Measurements from ENCODE around the gene HAGH.

Gene HAGH

DNA sequence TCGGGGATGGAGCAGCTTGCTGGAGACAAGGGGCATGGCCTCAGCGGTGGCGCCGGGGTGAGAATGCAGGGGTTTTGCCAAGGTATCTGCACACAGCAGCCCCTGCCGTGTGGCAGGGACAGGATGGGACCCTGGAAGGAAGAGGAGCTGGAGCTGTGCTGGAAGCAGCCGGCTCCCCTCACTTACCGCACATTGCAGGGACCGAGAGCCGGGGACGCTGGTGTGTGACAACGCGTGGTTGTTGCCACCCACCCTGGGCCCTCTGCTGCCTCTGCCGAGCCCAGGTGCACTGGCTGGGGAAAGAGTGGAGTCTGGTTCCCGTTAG, 40.8 kb downstream of the HAGH start:
- no peak for DNase-seq

DNA sequence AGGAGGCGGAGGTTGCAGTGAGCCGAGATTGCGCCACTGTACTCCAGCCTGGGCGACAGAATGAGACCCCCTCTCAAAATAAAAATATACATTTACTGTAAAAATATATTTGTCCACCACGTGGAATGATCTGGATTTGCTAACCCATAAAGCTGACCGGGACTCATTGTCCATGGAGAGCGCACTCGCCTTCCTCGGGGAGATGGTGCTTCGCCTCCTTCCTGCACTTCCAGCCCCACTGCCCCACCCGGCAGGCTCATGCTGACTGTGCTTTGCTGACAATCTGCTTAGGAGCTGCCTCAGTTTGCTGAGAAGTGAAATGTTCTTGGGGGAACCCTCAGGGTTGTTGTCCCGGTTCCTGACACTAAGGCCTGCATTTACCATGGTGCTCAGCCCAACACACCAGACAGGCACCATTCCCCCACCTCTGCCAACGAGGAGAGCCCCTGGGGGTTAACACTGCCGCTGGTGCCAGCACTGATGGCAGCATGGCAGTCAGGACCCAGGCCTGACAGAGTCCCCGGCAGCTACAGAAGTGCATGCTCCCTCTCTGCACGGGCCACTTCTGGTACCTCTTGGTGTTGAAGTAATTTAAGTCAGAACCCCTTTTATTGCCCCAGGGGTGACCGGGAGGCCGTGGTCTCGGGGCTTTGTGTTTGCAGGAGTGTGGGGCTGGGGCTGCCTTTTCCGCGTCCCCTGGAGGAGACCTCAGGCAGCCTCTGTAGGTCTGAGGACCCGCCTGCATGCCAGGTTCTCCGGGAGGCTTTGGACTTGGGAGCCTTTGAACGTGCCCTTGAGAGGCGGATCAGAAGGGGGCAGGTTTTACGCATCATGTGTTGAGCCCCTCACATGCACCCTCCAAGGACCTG, 41.4 kb downstream of the HAGH start:
- DNase-seq: no peak

DNA sequence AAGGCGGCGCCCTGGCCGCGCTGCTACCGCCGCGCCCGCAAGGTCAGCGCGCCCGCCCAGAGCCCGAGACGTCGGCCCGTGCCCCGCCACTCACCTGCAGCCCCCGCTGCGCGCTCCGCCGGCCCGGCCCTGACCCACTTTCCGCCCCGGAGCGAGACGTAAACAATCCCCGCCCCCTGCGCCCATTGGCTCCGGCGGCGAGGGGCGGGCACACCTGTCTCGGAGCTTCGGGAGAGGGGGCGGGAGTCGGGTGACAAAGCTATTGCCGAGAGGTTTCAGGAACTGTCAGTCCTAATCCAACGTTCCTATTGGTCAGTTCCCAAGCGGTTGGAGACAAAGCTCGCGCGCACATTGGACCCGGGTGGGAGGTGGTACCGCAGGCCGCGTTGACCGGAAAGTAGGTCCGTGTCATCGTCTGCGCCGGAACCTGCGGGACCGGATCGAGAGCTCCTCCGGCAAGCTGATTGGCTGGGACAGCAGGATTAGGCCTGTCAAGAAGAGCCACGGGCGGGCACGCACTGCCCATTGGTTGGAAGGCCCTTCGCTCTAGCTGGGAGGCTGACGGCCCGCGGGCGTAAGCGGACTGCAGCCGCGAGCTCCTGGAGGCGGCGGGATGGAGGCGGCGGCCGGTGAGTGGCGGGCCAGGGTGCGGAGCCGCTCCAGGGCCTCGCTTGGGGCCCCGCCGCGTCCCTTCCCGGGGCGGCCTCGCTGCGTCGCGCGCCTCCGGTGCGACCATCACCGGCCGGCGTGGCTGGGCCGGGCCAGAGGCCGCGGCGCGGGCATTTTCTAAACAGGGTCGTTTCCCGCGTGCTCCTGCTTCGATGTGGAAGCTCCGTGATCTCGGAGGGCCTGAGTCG, 44.0 kb downstream of the HAGH start, which contains the start of the genes NUBP2 and SPSB3:
NUBP2 (plus strand) TSS at position 553 of the 857 bp plus-strand sequence; CDS start at position 614, 61 bp downstream.
SPSB3 (minus strand) TSS at position 164 of the 857 bp plus-strand sequence. CDS start 1,088 bp downstream, outside the sequence.
- peak; percentile 100 for DNase-seq

GRCh38 chr16:1781758-1782407, 44.7 kb downstream of the HAGH start:
- peak; percentile 30 for DNase-seq

GRCh38 chr16:1781254-1781653, 45.4 kb downstream of the HAGH start:
- DNase-seq: no peak

DNA sequence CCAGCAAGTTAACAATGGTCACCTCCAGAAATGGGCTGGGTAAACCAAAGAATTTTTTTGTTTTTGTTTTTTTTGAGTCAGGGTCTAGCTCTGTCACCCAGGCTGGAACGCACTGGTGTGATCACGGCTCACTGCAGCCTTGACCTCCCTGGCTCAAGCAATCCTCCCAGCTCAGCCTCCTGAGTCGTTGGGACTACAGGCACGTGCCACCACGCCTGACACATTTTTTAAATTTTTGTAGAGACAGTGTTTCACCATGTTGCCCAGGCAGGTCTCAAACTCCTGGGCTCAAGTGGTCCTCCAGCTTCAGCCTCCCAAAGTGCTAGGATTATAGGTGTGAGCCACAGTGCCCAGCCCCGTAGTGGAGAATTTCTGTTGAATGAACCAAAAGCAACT, 46.0 kb downstream of the HAGH start:
- DNase-seq: no peak

DNA sequence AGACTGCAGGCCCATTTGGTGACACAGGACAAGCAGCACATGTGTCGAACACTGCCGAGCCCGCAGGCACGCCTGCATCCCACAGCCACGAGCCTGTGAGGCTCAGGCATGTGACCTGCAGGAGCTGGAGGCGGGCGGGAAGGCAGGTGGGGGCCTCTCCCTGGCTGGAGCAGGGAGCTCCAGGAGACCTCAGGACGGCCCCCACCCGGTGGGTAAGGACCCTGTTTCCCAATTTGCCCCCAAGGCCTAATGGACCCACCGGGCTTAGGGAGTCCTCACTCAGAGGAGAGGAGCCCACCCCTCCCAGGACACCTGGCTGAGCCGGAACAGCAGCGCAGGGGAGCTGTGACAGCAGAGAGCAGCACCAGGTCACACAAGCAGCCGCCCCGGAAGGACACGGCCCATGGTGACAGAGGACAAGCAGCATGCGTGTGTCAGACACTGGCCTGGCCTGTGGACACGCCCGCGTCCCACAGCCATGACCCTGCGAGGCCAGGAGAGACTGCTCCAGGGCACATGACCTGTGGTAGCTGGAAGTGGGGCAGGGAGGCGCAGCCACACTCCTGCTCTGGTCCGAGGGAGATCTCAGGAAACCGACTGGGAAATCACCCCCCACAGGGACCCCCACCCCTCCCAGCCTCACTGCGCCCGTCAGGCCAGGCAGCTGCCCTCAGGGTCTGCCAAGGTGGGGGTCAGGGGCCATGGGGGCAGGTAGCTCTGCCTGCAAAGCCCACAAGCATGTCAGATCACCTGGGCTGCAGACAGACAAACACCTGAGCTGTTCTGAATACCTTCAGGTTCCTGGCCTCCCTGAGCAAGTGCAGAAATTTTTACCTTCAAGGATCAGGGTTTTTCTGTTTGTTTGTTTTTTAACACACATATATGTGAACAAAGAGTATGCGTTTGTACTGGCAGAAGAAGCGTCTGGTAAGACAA, 46.6 kb downstream of the HAGH start:
- no peak for DNase-seq

- DNase-seq: no peak
Measured at GRCh38 chr16:1779234-1779701, 47.4 kb downstream of the HAGH start.

DNA sequence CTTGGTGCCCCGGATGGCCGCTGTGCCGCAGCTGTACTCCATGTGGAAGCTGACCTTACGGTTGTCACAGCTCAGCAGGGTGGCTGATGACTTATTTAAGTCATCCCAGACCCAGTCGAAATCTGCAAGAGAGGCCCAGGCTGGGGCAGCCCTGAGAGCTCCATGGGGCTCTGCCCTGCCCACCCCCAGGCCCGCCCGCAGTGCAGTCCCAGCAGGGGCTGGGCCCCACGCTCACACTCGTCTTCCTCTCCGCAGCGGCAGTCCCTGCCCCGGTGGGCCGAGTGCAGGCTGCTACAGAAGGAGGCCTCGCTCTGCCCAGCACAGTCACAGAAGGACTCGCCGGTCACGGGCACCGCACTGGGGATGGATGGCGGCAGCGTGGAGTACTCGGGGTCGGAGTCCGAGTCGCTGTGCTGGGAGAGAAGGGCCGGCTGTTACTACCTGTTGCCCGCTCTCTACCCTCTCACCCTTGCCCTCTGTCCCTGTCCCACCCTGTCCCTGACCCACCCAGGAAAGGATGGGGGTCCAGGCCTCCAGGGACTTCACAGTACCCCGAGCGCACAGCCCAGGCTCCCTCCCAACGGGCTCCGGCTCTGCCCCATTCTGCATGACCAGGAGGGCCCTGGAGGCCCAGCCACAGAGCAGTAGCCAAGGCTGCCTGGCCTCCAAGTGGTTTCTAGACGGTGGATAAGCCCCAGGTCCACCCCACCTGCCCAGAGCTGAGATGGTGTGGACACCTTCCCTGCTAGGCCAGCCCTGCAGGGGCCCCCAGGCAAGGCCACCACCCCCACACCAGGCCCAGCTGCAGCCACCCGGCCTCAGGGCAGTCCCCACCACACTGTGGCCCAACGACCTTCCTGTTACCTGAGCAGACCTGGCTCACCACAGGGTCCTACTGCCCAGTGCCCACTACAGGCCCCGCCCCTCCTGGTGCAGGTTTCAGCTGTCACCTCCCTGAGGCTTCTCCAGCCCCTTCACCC, 48.1 kb downstream of the HAGH start:
- DNase-seq: no peak

- DNase-seq: no peak
Measured at GRCh38 chr16:1777375-1778199, 49.0 kb downstream of the HAGH start.

GRCh38 chr16:1776991-1777374, 49.6 kb downstream of the HAGH start:
- no peak for DNase-seq

GRCh38 chr16:1776672-1776955, 50.0 kb downstream of the HAGH start:
- no peak for DNase-seq

- no peak for DNase-seq
Measured at GRCh38 chr16:1775846-1776671, 50.6 kb downstream of the HAGH start.

DNA sequence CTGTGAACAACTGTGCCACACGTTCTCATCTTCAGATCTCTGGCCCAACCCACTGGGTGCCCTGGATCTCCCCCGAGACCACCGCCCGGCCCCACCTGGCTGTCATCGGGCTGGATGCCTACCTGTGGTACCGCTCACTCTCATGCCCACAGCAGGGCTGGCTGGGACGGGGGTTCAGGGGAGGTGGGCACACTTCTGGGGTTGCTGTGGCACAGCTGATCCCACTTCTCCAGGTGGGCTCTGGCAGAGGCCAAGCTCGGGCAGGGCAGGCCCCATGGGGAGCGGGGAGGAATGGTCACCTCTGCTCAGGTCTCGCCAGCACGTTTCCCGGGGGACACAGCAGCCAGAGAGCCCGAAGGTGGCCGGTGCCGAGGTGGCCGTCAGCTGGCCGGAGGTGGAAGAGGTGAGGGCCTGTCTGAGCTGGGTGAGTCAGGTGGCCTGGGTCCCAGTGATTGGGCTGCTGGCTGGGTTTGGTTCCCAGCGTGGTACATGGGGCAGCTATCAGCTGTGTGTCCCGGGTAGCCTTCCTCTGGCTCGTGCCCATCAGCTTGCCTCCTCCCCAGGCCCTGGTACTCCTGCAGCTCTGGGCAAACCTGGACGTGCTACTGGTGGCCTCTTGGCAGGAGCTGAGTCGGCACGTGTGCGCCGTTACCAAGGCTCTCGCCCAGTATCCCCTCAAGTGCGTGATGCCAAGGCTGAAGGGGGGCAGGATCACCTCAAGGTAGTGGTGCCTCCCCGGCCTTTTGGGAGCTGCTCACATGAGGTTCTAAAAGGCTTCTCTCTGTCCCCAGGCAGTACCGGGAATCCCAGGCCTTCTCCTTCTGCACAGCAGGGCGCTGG, 51.4 kb downstream of the HAGH start:
- no peak for DNase-seq

DNA sequence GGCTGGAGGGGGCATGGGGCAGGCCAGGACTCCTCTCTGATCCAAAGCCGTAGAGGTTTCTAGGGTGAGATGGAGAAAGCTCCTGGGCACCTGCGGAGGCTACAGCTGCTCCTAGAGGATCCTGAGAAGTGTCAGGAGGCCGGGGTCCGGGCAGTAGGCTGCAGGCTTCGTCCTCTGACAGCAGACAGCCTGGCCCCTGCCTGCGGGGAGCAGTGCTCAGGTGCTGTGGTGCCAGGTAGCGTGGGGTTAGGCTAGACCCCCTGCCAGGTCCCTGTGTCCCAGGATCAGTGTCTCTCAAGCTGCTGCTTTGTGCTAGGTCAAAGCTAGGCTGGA, 52.2 kb downstream of the HAGH start:
- no peak for DNase-seq

DNA sequence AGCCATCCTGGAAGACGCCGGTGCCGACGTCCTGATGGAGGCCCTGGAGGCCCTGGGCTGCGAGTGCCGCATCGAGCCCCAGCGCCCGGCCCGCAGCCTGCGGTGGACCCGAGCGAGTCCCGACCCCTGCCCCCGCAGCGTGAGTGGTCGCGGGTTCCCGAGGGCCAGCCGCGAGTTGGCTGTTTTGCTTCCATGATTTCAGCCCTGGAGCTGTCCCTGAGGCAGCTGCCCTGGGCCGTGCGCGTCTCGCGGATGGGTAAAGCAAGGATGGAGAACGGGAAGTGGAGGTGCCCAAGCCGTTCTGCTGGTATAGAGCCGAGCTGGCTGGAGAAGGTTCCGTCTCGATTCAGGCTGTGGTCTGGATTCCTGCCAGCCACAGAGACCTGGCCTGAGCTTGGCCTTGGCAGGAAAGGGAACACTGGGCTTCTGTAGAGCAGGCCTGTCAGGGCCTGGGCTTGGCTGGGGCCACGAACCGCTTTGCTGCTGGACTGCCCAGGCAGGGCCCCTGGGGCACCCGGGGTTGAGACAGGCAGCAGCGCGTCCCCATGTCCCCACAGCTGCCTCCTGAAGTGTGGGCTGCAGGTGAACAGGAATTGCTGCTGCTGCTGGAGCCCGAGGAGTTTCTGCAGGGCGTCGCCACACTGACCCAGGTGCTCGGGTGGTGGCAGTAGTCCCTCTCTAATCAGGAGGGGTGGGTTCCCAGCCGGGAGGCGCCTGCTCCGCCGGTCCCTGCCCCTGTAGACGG, 52.8 kb downstream of the HAGH start:
- peak; percentile 27 for DNase-seq

- peak; percentile 85 for DNase-seq
Measured at GRCh38 chr16:1772908-1773702, 53.5 kb downstream of the HAGH start, which contains the start of gene MRPS34. Gene MRPS34 (minus strand): TSS chr16:1773134. CDS start chr16:1773119, 15 bp downstream.

Measured in inflammatory macrophage treated with lipopolysaccharide for 4 hours (primary cell).